ENCODE data around the gene RPL23. TPM values are rescaled to one million over a fixed set of nuclear protein-coding genes. Genes with fewer than 3 reads are reported as not detected.

RPL23 gene
- total RNA-seq = 1,000 to 10,000 TPM; 1,422 to 1,429 TPM

DNA sequence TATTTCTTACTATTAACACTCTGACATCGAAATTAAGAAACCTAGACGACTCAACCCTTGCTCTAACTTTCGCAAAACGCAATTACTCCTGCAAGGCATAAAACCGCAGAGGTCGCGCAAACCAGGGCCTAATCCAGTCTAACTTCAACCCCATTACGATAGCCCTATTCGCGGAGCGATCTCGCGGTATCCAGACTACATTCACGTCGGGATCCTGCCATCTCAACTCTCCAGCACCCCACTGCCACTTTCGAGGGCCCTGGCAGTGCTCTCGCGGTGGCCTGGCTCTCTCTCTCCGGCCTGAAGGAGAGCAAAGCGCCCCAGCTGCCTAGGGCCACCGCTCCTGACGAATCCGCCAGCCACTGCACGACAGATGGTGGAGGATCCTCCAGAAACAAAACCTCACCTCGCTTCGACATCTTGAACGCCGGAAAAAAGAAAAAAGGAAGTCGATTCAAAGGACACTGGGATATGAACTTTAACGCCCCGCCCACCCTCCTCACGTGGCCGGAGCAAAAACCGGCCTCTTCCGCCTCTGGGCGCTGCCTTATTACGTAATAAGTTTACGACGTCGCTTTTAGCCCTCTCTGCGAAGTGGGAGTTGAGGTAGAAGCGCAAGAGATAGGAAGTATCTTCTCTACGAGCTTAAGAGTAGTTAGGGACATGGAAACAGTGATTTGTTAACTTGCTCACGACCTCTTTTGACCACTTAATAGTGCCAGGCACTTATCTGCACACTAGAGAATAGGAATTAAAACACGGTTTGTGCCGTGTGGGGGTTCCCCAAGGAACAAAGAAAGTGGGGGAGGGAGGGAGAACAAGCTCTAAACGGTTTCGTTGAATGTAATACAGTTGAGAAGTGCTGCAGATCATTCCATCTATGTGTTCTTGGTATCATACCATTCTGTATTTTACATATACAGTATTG lies at the start of gene RPL23:
TSS of gene RPL23 (minus strand) at position 430 of the 928 bp plus-strand sequence. CDS start at position 419, 11 bp downstream.

DNA sequence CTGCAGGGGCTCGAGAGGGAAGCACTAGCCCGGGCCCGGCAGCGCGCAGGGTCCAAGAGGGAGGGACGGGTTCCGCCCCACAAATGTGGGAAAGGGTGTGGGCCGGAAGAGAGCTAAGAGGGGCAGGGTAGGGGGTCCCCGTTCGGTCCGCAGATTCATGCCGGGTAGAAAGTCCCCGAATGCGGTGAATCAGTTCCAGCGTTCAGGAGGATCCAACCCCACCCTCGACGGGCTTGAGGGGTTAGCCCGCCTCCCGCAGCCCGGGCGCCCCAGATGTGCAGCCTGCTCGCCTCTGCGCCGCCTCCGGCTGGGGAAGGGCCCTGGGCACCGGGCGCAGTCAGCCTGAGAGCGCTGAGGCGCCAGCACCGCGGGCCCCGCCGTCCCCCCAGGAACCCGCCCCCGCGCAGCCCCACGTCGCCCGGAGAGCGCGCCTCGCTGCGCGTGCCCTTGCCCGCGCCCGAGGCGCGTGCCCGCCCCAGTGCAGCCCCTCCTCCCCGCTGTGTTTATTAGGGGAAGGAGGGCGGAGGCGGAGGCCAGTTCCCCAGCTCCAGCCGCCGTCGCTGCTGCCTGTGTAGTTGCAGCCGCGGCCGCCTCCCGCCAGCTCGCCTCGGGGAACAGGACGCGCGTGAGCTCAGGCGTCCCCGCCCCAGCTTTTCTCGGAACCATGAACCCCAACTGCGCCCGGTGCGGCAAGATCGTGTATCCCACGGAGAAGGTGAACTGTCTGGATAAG lies 16.2 kb upstream of the RPL23 start, which contains the start of gene LASP1:
TSS of gene LASP1 (plus strand) at position 533 of the 733 bp plus-strand sequence. CDS start at position 665, 132 bp downstream.

DNA sequence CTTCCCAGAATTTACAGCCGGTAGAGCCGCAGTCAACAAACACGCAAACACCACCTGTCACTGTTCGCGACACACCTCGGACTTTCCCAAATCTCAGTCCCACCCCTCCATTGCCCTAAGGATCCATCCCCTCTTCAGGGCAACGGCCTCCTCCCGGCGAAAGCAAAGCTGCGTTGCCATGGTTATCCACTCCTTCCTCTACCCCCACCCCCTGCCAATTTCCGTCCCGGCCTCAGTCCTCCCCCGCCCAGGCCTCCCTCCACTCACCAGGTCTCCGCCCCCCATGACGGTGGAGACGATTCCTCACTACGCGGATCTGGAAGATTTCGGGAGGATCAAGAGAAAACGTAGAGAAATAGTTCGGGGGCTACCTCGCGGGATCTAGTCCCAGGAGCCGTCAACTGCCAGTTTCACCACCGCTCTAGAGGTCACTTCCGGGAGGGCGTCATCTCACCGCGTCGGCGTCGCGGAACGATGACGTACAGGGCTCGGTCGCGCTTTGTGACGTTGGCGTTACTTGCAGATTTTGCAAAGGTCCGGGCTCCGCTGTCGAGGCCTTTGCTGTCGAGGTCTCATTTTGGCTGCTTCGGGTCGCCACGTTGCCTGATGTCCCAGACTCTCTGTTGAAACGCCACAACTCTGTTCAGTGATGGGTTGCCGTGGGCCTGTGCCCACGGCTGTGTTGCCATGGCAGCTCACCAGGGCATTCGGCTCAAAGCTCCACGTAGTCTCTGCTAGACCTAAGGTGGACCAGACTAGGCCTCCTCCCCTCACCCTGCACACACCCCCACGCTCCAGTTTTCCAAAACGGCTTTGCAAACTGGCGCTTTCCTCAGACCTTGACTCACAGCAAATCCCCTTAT lies 28.4 kb downstream of the RPL23 start, which contains the start of gene CWC25:
TSS of gene CWC25 (minus strand) at position 423 of the 863 bp plus-strand sequence. CDS start at position 285, 138 bp downstream.

DNA sequence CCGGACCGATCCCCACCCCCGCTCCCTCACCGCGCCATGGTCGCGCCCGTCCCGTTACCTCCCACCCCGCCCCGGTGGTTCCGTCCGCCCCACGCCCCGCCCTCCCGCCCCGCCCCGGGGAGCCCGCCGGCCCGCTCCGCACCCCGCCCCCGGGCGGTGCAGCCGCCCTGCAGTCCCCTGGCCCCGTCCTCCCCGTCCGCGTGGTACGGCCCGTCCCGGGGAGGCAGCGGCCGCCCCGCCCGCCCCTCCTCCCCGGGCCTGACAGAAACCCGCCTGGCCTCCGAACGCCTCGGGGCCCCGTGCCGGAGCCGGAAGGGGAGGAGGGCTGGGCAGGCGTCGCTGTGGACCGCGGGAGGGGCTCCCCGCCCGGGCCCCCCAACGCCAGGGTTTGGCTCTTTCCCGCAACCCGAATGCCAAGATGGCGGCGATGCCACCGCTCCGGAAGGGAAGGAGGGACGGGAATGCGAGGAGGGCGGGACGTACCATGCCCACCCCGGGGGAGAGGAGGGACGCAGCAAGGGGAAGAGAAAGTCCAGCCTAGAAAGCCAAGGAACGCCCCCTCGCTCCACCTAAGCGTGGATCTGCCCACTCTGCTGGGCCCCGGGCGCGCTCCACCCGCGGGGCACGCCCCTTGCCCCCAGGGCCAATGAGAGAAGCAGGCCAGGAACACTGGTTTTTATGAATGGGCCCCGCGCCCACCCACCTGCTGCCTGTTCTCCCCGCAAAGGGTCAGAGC lies 53.9 kb downstream of the RPL23 start, which contains the start of gene PIP4K2B:
TSS of gene PIP4K2B (minus strand) at position 56 of the 736 bp plus-strand sequence. CDS start 132 bp downstream, outside the sequence.

Small RNA genes lying within 50 kb of the gene (microRNA-seq; reads per million reads assigned to microRNA genes)
- gene MIR4727 (ENCODE audit: borderline microRNAs expressed, borderline replicate concordance) = not detected

Other genes with a start within 250 kb of the RPL23 start
- gene SRCIN1, start 247.8 kb downstream of the RPL23 start, total RNA-seq = under 1 TPM in 1 of 2 experiments, not detected in 1; 0.17 TPM
- gene EPOP, start 178.8 kb downstream of the RPL23 start, total RNA-seq = 1 to 10 TPM; 8.9 to 9.3 TPM
- gene MLLT6, start 148.4 kb downstream of the RPL23 start, total RNA-seq = 100 to 1,000 TPM; 259 to 271 TPM
- 10 to 100 TPM; 32.9 to 36.3 TPM for gene CISD3, start 123.4 kb downstream of the RPL23 start, total RNA-seq
- under 1 TPM; 0.14 to 0.38 TPM for gene PCGF2, start 105.4 kb downstream of the RPL23 start, total RNA-seq
- 100 to 1,000 TPM; 168 to 173 TPM for gene PSMB3, start 101.0 kb downstream of the RPL23 start, total RNA-seq
- gene PIP4K2B, start 54.2 kb downstream of the RPL23 start, total RNA-seq = 10 to 100 TPM; 49.3 to 53.2 TPM
- 10 to 100 TPM; 27.5 to 31.4 TPM for gene CWC25, start 28.4 kb downstream of the RPL23 start, total RNA-seq
- gene LASP1, start 16.3 kb upstream of the RPL23 start, total RNA-seq = 100 to 1,000 TPM; 189 to 197 TPM
- not detected for gene FBXO47, start 113.7 kb upstream of the RPL23 start, total RNA-seq

Measured in activated naive CD4-positive, alpha-beta T cell treated with anti-CD3 and anti-CD28 coated beads, Interleukin-2, amount 10 ng/mL, durations not matched to agents 5 hours and 36 hours (primary cell).